ENCODE measurements around the gene PLB1. TPM values are rescaled to one million over a fixed set of nuclear protein-coding genes. Genes with fewer than 3 reads are reported as not detected.

The PLB1 gene
- total and polyA plus RNA-seq, 9 of the 15 experiments (the other 6 are each of a cell fraction or from before 2014, with no cell fraction given) = 0.01 to 0.09 (median 0.07) TPM; not detected in 2

GRCh38 chr2:28505361-28505760 lies 9.5 kb downstream of the PLB1 start:
- WGBS (ENCODE audit: insufficient coverage, low coverage, missing lambda C conversion rate) = 0% methylated on average over 4 of the region's 4 CpGs
- POLR2A ChIA-PET = interaction anchor here (0.5 kb wide), 1 partner anchor 227 kb away, joined by 3 read pairs; no protein-coding TSS in a partner anchor

GRCh38 chr2:28506112-28506910 lies 10.5 kb downstream of the PLB1 start:
- in situ Hi-C loops (cut with MboI) = no loop called here
- WGBS (ENCODE audit: insufficient coverage, low coverage, missing lambda C conversion rate) = 7% methylated on average over 5 of the region's 5 CpGs
- no peak for ATAC-seq
- TF ChIP-seq ZNF324 (CRISPR knock-in tag; IDR thresholded peaks at IDR 0.05) (no peak), POLR2AphosphoS5 (IDR thresholded peaks at IDR 0.05; ENCODE audit: control insufficient read depth, insufficient read depth, low read depth, low read length) (no peak), HMGN3 (IDR thresholded peaks at IDR 0.05; ENCODE audit: borderline replicate concordance, extremely low read depth, insufficient read length, low read depth, low read length) (no peak), ATF2 (CRISPR knock-in tag; IDR thresholded peaks at IDR 0.05) (no peak), TAF1 (IDR thresholded peaks at IDR 0.05; ENCODE audit: control insufficient read depth, extremely low read depth, insufficient read depth, low read length, severe bottlenecking) (no peak), PTRF (tag; IDR thresholded peaks at IDR 0.05) (no peak), BCOR (IDR thresholded peaks at IDR 0.05) (no peak), ZKSCAN3 (CRISPR knock-in tag; IDR thresholded peaks at IDR 0.05) (no peak), ATF4 (CRISPR knock-in tag; IDR thresholded peaks at IDR 0.05) (no peak), LCOR (CRISPR knock-in tag; IDR thresholded peaks at IDR 0.05) (no peak), ETS2 (tag; IDR thresholded peaks at IDR 0.05; ENCODE audit: borderline replicate concordance, poor library complexity, severe bottlenecking) (no peak)

More at GRCh38 chr2:28505361-28505760, 9.5 kb downstream of the PLB1 start:
- H2AFZ ChIP-seq (ENCODE audit: low read depth, low read length) = no peak overlapping the region
- no peak overlapping the region for H3K27ac ChIP-seq (ENCODE audit: extremely low read depth, low read depth, low read length)
- H3K36me3 ChIP-seq (ENCODE audit: control insufficient read depth, insufficient read depth, low read length) = no peaks in the 10 kb centered on the region
- H3K27me3 ChIP-seq (ENCODE audit: control insufficient read depth in 2 of 2, insufficient read depth in 2 of 2, low read length in 2 of 2) = peaks cover 6 to 7% of the 10 kb centered on the region in 2 experiments
- no peak overlapping the region for H3K9ac ChIP-seq (ENCODE audit: insufficient read depth in 1 of 2, low read depth in 2 of 2, low read length in 2 of 2)
- no TSS peak for BruUV-seq (replicated peaks)
- TF ChIP-seq RFX1 (IDR thresholded peaks at IDR 0.05) (peak; percentile 38), POLR2AphosphoS5 (IDR thresholded peaks at IDR 0.05; ENCODE audit: control insufficient read depth, insufficient read depth, low read depth, low read length) (no peak)
- H3K4me3 ChIP-seq = no peak overlapping the region
- H3K9me3 ChIP-seq (replicated peaks; ENCODE audit: control insufficient read depth, insufficient read depth, low read depth, low read length) = no peaks in the 10 kb centered on the region
- CTCF ChIA-PET (ENCODE audit: low intra/inter-chr PET ratio) = no interaction called here
- in situ Hi-C loops (cut with MboI) (no loop called here), intact Hi-C loops (cut with micrococcal nuclease) (no loop called here)
- DNase-seq (ENCODE audit: extremely low read depth in 1 of 4, low spot score in 3 of 4) = no peak
- no peaks in the 10 kb centered on the region for H3K79me2 ChIP-seq (ENCODE audit: control insufficient read depth, insufficient read depth, low read length)
- FAIRE-seq = no peak
- 0 out of 2 replicates have a peak, but pooled peaks cover 3% of the 10 kb centered on the region for H4K20me1 ChIP-seq (replicated peaks; ENCODE audit: control insufficient read depth, insufficient read depth, low read length)
- ATAC-seq = no peak
- no peak overlapping the region for H3K4me2 ChIP-seq (ENCODE audit: insufficient read depth, low read length)
- peaks cover 0 to 5% of the 10 kb centered on the region in 2 experiments; a peak in 2 of 5 replicates for H3K4me1 ChIP-seq (replicated peaks in 1 of 2; ENCODE audit: control insufficient read depth in 2 of 2, insufficient read depth in 2 of 2, low read length in 2 of 2)
- H3K9me1 ChIP-seq (ENCODE audit: control insufficient read depth, insufficient read depth, low read length) = no peaks in the 10 kb centered on the region

More at GRCh38 chr2:28506112-28506910, 10.5 kb downstream of the PLB1 start:
- Histone ChIP-seq H3K27me3 (ENCODE audit: control insufficient read depth in 2 of 2, insufficient read depth in 2 of 2, low read length in 2 of 2) (peaks cover 6 to 7% of the 10 kb centered on the region in 2 experiments), H2AFZ (ENCODE audit: low read depth, low read length) (no peak overlapping the region), H3K36me3 (ENCODE audit: control insufficient read depth, insufficient read depth, low read length) (no peaks in the 10 kb centered on the region), H3K4me3 (no peak overlapping the region), H3K9me1 (ENCODE audit: control insufficient read depth, insufficient read depth, low read length) (no peaks in the 10 kb centered on the region), H3K9me3 (replicated peaks; ENCODE audit: control insufficient read depth, insufficient read depth, low read depth, low read length) (no peaks in the 10 kb centered on the region), H3K9ac (ENCODE audit: insufficient read depth in 1 of 2, low read depth in 2 of 2, low read length in 2 of 2) (no peak overlapping the region), H4K20me1 (replicated peaks; ENCODE audit: control insufficient read depth, insufficient read depth, low read length) (0 out of 2 replicates have a peak, but pooled peaks cover 3% of the 10 kb centered on the region), H3K4me2 (ENCODE audit: insufficient read depth, low read length) (no peak overlapping the region), H3K4me1 (replicated peaks in 1 of 2; ENCODE audit: control insufficient read depth in 2 of 2, insufficient read depth in 2 of 2, low read length in 2 of 2) (peaks cover 0 to 5% of the 10 kb centered on the region in 2 experiments; a peak in 2 of 5 replicates), H3K79me2 (ENCODE audit: control insufficient read depth, insufficient read depth, low read length) (no peaks in the 10 kb centered on the region), H3K27ac (ENCODE audit: extremely low read depth, low read depth, low read length) (no peak overlapping the region)
- no TSS peak for BruUV-seq (replicated peaks)
- ChIA-PET POLR2A (interaction anchor here (0.5 to 0.7 kb wide), 2 partner anchors 10 to 226 kb away, joined by 3 read pairs; no protein-coding TSS in a partner anchor), CTCF (ENCODE audit: low intra/inter-chr PET ratio) (no interaction called here)
- intact Hi-C loops (cut with micrococcal nuclease) = no loop called here
- no peak for FAIRE-seq
- DNase-seq (ENCODE audit: extremely low read depth in 1 of 4, low spot score in 3 of 4) = no peak

Data from K562 (cell line).